ENCODE results near the gene MPPE1.
"Not testable (repeated sequence)": the region's sequence is repeated elsewhere in the genome, so short reads cannot be mapped to it uniquely, and the experiment has no call there.

MPPE1 gene

GRCh38 chr18:11857177-11857887 is 50.8 kb downstream of the MPPE1 start:
- DNase-seq (ENCODE audit: low spot score) = peak; percentile 64

DNA sequence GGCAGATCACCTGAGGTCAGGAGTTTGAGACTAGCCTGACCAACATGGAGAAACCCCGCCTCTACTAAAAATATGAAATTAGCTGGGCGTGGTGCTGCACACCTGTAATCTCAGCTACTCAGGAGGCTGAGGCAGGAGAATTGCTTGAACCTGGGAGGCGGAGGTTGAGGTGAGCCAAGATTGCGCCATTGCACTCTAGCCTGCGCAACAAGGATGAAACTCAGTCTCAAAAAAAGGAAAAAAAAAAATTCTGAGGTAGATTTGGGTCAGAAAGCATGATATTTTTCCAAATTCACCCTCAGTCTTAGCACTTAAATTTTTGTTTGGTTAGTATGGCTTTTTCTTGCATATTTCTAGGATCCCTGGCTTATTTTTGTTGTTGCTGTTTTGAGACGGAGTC is 53.6 kb downstream of the MPPE1 start:
- not testable (repeated sequence) for DNase-seq (ENCODE audit: low spot score)

DNA sequence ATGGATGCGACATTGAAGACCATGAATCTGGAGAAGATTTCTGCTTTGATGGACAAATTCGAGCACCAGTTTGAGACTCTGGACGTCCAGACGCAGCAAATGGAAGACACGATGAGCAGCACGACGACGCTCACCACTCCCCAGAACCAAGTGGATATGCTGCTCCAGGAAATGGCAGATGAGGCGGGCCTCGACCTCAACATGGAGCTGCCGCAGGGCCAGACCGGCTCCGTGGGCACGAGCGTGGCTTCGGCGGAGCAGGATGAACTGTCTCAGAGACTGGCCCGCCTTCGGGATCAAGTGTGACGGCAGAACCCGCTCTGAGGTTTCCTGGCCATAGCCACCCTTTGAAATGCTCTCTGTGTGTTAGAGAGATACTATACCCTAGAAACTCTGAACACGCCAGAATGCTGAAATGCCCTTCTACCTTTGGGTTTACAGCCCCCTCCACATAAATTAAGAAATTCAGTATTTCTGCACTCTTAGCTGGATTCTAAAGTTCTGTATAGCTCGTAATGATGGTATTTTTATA is 56.2 kb downstream of the MPPE1 start:
- peak; percentile 52 for DNase-seq (ENCODE audit: low spot score)

- peak; percentile 98 for DNase-seq (ENCODE audit: low spot score)
Measured at GRCh38 chr18:11851146-11851805, 56.8 kb downstream of the MPPE1 start, which contains the start of gene CHMP1B. Gene CHMP1B, plus strand, starts transcription at chr18:11851413. Its CDS starts 99 bp downstream, at chr18:11851512.

GRCh38 chr18:11850821-11851145 is 57.3 kb downstream of the MPPE1 start:
- no peak for DNase-seq (ENCODE audit: low spot score)

DNA sequence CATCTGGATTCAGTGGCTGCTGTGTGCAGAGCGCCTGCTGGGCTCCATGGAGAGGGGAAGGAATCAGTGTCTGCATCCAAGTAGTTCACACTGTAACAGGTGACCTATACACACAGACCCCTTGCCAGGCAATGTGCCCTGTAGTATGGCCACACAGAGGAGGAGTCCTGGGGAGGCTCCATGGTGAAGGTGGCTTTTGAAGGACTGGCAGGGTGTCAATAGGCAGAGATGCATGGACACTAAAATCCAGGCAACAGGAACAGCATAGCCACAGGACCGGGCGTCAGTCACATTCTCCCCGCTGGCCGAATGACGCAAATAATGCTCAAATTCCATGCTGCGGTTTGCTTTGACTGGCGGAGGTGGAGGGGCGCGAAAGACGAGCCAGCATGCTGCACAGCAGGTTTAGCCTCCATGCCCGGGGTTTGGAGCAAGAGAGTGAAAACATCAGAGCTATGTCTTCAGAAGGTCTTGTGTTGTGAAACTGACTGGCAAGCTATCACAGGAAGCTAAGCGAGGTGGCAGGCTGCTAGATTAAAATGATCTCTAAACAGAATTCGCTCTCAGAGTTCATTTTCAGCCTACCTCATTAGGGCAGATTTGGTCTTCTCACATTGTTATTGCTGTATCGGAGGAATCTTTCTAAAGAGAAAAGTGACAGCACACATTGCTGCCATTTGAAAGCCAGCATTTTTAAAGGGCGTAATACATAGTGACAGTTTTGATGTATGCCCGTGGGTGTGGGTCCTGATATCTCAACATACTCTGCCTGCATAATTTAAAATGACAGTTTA is 58.1 kb downstream of the MPPE1 start:
- DNase-seq (ENCODE audit: low spot score) = peak; percentile 74

GRCh38 chr18:11849279-11849678 is 58.8 kb downstream of the MPPE1 start:
- DNase-seq (ENCODE audit: low spot score) = no peak

GRCh38 chr18:11847811-11848210 is 60.3 kb downstream of the MPPE1 start:
- DNase-seq (ENCODE audit: low spot score) = no peak

GRCh38 chr18:11845654-11846053 is 62.5 kb downstream of the MPPE1 start:
- DNase-seq (ENCODE audit: low spot score) = no peak

GRCh38 chr18:11844436-11844835 is 63.7 kb downstream of the MPPE1 start:
- no peak for DNase-seq (ENCODE audit: low spot score)

- DNase-seq (ENCODE audit: low spot score) = no peak
Measured at GRCh38 chr18:11842562-11842961, 65.6 kb downstream of the MPPE1 start.

GRCh38 chr18:11840493-11840892 is 67.6 kb downstream of the MPPE1 start:
- DNase-seq (ENCODE audit: low spot score) = no peak

DNA sequence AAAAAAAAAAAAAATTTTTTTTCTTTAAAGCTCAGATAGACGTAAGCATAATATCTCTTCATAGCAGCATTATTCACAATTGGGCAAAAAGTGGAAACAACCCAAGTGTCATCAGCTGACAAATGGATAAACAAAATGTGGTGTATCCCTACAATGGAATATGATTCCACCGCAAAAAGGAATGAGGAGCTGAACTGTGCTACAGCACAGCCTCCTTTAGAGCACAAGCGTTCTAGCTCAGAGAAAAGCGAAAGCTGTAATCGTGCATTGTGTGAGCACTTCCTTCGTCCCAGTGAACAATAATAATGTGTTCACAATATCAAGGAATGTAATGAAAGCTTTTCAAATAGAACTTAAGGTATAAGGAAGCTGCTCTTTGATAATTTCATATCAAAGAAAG is 68.6 kb downstream of the MPPE1 start:
- DNase-seq (ENCODE audit: low spot score) = peak; percentile 24

DNA sequence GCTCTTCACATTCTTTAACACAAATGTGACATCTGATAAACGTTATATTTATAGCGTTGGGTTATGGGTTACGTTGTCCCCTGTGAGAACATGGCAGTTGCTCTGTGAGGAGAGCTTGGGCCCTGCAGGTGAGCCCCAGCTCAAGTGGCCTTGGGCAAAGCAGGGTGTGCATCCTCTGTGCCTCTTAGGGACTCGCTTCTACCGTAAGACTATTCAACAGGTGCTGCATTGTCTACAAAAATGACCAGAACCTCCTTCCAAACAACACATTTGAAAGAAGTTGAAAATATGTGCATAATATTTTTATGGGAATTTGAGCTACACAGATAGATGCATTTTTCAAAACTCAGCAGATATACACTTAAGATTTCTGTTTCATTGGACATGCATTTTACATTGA is 73.3 kb downstream of the MPPE1 start:
- no peak for DNase-seq (ENCODE audit: low spot score)

Measured in Ammon's horn (tissue), 1 donor.